Stimulated activated CD4-positive, alpha-beta T cell treated with anti-CD3 and anti-CD28 coated beads, TNF-alpha, amount 100 ng/mL, for 48 hours (primary cell): Measurements from ENCODE around the gene LCN2.
"Not testable (repeated sequence)": the region's sequence is repeated elsewhere in the genome, so short reads cannot be mapped to it uniquely, and the experiment has no call there.

Experiments used
- DNase-seq, 3 donors: peaks; one replicate each; pipeline ENCODE4 v3.0.0-alpha.2; 2020; ENCODE audit warnings: low read depth in 3 of 3

Gene LCN2

DNA sequence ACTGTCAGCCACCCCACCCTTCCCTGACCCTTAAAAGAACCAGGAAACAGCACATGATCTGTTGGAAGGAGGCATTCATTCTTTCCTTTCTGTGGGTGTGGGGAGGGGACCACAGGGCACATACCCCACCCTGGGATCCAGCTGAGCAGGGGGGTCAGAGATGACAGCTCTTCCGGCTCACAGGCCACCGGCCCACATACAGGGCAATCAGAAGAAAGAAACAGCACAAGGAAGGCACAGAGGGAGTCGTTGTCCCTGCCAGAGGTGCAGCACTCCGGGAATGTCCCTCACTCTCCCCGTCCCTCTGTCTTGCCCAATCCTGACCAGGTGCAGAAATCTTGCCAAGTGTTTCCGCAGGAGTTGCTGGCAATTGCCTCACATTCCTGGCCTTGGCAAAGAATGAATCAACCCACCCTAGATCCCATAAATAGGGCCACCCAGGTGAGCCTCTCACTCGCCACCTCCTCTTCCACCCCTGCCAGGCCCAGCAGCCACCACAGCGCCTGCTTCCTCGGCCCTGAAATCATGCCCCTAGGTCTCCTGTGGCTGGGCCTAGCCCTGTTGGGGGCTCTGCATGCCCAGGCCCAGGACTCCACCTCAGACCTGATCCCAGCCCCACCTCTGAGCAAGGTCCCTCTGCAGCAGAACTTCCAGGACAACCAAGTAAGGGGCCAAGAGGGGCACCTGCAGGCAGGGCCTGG is at the start of gene LCN2:
Gene LCN2 (plus strand): TSS at position 453 of the 701 bp plus-strand sequence. CDS start 73 bp downstream, at position 526.
- no peak for DNase-seq

DNA sequence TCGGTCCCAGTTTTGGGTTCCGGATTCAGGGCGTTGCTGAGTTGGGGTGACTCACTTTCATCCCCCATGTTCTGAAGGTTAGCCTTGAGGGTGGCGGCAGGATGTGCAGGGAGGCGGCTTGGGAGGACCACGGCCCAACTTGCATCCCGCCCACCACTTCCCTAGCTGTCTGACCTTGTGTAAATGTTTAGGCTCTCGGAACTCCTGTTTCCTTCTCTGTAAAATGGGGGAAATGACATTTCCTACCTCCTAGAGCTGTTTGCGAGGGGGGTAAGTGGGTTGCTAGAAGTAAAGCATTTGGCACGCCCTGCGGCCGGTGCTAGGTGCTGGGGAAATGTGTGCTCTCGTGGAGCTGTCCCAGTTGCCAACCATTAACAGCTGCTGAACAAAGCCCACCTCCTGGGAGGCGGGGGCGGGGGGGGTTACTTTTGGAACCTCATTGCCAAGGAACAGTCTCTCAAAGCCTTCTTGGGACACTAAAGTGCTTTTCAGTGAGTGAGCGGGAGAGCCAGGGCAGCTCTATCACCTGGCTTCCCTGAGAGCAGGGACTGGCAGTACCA is 49.2 kb upstream of the LCN2 start:
- DNase-seq, result no peak

DNA sequence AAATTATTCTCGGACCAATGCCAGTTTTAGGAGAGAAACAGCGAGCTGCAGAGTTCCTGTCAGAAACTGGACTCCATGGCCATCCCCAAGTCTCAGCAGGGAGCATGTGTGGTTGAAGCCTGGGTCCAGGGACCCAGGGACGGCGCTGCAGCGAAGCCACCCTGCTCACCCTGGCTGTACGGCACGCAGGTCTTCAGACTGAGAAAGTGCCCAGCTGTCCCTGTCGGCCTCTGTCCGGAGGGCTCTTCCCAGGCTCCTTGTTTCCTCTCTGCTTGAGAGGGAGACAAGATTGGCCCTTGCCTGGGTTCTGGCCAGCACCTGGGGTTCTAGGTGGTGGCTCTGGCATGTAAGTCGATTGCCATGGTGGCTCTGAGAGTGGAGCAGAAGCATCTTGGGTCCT is 48.7 kb upstream of the LCN2 start:
- DNase-seq, result no peak

DNA sequence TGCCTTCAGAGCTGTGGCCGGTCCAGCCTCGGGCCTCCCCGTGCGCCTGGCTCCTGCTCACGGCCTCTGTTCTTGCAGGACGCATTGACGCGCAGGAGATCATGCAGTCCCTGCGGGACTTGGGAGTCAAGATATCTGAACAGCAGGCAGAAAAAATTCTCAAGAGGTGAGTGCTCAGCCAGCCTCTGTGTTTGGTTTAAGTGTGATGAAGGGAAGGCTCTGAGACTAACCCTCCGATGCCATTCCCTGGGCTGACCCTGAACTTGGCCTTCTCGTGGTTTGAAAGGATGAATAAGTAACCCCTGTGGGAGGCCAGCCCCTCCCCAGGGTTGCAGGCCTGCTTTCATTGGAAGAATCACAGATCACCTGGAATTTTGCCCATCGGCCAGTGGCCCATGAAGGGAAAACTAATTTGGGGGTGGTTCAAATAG is 48.0 kb upstream of the LCN2 start:
- no peak for DNase-seq

DNA sequence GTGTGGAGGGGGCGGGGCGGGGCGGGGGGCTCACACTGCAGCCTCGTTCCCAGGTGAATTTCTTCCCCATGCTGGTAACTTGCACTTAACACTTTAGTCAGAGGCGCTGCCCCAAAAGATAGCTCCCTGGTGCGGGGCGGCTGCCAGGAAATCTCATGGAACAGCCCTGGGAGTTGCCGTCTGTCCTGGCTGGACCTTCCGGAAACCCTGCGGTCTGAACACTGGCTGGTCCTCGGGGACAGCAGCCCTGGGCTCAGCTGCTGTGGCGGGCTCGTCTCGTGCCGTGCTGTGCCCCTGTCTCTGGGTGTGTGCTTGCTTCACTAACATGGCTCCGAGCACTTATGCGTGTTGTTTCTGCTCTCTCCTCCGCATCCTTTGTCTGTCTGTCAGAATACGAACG is 47.6 kb upstream of the LCN2 start:
- DNase-seq, result no peak

DNA sequence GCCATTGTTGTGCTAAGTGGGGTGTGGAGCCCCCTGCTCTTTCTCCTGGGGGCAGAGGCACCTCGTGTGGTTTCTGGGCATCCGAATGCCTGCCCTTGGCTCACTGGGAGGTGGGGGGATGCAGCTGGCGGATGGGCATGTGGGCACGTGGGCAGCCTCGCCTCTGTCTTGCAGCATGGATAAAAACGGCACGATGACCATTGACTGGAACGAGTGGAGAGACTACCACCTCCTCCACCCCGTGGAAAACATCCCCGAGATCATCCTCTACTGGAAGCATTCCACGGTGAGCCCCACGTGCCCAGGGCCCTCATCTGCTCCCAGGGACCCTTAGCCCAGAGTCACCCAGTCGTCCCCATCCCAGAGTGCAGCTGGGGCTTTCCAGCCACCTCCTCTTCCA is 47.1 kb upstream of the LCN2 start:
- no peak for DNase-seq

DNA sequence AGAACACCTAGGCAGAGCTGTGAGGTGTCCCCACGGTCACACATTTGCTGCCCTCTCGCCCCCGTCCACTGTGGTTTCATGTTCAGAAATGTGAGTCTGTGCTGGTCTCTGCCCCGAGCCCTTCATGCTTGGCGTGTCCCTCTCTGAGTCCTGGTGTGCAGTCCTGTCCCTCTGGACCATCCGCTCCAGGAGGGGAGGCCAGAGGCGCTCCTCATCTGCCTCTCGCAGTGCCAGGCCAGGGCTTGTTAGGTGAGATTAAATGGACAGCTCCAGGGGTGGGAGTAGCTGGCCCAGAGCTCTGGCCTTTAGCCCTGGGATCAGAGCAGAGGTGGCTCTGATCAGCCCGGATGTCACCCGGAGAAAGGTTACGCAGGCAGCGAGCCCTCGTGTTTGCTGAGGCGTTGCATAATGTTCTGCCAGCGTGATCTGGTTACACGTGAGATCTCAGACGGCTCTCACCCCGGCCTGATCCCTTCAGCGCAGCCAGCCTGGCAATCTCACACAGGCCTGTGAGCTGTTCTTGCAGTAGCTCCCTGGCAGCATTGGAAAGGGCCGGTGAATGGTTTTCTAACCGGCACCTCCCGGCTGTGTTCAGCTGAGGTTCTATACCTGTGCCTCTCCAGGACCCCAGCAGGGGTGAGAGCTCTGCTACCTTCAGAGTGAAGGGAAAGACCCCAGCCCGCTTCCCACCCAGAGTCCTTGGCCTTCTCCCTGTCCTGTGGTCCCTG is 46.2 kb upstream of the LCN2 start:
- no peak for DNase-seq

DNA sequence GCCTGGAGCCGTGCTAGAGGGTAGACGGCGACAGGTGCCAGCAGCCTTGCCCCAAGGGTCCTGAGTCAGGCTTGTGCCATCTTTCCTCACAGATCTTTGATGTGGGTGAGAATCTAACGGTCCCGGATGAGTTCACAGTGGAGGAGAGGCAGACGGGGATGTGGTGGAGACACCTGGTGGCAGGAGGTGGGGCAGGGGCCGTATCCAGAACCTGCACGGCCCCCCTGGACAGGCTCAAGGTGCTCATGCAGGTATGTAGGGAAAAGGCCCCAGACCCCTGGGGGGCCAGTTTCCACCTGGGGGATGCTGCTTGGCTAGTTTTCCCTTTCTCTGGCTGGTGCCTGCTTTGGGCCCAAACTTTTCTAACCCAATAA is 45.7 kb upstream of the LCN2 start:
- peak in 1 of 3 donors; percentile 34 for DNase-seq

DNA sequence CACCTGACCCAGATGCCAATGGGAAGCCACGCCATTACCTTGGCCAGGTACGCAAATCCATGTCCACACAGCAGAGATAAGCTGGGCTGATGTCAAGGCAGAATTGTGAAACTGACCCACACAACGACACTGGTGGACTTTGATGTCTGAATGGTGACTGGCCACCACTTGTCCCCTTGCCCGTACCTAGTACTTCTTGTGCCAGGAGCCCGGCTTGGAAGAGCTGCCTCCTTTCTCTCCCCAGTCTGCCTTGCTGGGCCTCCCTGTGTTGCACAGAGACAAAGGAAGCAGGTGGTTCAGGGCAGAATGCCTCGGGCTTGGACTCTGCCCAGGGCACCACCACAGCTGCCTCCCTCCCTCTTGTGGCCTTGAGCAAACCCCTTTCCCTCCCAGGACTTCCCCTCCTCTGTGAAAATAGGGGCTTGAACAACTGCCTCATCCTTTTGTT is 45.1 kb upstream of the LCN2 start:
- no peak for DNase-seq

DNA sequence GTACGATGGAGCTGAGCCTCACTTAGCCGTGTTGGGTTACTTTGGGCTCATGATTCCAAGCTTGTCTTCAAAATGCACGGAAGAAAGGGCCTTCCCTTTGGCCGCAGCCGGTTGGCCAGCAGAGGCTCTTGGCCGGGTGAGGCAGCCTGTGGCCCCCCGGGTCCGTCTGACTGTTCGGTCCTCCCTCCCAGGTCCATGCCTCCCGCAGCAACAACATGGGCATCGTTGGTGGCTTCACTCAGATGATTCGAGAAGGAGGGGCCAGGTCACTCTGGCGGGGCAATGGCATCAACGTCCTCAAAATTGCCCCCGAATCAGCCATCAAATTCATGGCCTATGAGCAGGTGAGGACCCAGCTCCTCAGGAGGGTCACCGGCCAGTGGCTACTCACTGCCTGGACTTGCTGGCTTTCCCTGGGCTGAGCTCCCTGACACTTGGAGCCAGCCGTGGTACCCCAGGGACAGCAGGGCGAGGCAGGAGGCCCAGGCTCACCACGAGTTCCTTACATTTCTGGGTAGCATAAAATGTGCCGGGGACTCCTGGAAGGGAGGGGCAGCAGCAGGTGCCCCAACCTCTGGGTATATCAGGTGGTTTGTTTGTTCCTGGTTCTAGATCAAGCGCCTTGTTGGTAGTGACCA is 43.6 kb upstream of the LCN2 start:
- no peak for DNase-seq

DNA sequence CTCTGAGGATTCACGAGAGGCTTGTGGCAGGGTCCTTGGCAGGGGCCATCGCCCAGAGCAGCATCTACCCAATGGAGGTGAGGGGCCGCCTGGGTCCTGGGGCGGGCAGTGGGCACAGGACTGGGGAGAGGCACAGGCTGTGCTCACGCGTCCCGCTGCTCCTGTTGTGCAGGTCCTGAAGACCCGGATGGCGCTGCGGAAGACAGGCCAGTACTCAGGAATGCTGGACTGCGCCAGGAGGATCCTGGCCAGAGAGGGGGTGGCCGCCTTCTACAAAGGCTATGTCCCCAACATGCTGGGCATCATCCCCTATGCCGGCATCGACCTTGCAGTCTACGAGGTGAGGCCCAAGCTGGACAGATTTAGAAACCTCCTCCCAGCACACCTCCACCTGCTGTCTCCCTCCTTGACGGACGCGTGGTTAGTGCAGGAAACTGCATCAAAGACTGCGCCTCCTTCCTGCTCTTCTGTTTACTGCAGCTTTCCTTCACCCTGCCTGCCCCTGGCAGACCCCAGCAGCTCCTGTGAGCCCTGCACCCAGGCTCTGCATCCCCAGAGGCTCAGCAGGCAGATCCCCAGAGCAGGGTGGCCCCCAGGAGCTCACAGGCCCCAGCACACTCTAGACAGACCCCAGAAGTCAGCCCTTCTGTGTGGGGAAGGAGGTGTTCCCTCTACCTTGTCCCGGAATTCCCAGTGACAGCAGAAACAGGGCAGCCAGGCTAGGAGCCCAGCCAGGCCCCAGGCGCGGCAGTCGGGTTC is 42.9 kb upstream of the LCN2 start:
- no peak for DNase-seq

DNA sequence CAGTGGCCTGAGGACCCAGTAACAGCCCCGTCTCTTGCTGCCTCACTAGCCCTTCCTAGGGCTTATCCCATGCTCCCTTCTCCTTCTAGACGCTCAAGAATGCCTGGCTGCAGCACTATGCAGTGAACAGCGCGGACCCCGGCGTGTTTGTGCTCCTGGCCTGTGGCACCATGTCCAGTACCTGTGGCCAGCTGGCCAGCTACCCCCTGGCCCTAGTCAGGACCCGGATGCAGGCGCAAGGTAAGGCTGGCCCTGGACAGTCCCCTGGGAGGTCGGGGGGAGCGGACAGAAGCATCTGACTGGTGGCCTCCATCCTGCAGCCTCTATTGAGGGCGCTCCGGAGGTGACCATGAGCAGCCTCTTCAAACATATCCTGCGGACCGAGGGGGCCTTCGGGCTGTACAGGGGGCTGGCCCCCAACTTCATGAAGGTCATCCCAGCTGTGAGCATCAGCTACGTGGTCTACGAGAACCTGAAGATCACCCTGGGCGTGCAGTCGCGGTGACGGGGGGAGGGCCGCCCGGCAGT is 42.2 kb upstream of the LCN2 start:
- no peak for DNase-seq

DNA sequence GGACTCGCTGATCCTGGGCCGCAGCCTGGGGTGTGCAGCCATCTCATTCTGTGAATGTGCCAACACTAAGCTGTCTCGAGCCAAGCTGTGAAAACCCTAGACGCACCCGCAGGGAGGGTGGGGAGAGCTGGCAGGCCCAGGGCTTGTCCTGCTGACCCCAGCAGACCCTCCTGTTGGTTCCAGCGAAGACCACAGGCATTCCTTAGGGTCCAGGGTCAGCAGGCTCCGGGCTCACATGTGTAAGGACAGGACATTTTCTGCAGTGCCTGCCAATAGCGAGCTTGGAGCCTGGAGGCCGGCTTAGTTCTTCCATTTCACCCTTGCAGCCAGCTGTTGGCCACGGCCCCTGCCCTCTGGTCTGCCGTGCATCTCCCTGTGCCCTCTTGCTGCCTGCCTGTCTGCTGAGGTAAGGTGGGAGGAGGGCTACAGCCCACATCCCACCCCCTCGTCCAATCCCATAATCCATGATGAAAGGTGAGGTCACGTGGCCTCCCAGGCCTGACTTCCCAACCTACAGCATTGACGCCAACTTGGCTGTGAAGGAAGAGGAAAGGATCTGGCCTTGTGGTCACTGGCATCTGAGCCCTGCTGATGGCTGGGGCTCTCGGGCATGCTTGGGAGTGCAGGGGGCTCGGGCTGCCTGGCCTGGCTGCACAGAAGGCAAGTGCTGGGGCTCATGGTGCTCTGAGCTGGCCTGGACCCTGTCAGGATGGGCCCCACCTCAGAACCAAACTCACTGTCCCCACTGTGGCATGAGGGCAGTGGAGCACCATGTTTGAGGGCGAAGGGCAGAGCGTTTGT is 41.6 kb upstream of the LCN2 start:
- no peak for DNase-seq

DNA sequence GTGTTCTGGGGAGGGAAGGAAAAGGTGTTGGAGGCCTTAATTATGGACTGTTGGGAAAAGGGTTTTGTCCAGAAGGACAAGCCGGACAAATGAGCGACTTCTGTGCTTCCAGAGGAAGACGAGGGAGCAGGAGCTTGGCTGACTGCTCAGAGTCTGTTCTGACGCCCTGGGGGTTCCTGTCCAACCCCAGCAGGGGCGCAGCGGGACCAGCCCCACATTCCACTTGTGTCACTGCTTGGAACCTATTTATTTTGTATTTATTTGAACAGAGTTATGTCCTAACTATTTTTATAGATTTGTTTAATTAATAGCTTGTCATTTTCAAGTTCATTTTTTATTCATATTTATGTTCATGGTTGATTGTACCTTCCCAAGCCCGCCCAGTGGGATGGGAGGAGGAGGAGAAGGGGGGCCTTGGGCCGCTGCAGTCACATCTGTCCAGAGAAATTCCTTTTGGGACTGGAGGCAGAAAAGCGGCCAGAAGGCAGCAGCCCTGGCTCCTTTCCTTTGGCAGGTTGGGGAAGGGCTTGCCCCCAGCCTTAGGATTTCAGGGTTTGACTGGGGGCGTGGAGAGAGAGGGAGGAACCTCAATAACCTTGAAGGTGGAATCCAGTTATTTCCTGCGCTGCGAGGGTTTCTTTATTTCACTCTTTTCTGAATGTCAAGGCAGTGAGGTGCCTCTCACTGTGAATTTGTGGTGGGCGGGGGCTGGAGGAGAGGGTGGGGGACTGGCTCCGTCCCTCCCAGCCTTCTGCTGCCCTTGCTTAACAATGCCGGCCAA is 40.8 kb upstream of the LCN2 start:
- no peak for DNase-seq

DNA sequence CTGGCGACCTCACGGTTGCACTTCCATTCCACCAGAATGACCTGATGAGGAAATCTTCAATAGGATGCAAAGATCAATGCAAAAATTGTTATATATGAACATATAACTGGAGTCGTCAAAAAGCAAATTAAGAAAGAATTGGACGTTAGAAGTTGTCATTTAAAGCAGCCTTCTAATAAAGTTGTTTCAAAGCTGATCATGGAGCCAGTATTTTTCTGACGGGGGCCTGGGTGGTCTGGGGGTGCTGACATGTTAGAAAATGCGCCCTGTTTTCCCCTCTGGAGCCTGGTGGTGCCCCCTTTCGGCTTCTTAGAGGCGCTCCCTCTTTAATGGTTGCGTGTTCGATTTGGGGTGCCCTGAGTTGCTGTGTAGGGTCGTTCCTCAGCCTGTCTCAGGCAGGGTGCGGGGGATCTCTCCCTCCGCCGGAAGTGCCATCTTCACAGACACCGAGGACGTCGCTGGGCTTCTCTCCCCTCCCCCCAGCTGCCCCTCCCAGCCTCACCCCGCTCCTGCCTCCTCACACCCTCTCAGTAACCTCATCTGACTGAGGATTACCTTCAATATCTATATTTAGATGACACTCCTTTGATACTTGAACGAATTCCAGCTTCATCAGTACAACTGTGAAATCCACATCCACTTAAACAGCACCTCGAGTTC is 40.1 kb upstream of the LCN2 start:
- no peak for DNase-seq

DNA sequence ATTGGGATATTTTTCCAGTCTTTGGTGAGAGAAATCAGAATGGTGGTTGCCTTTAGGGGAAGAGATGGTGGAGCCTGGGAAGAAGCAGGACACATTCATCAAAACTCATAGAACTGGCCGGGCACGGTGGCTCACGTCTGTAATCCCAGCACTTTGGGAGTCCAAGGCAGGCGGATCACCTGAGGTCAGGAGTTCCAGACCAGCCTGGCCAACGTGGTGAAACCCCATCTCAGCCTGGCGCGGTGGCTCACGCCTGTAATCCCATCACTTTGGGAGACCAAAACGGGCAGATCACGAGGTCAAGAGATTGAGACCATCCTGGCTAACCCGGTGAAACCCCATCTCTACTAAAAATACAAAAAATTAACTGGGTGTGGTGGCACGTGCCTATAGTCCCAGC is 37.5 kb upstream of the LCN2 start:
- DNase-seq, result not testable (repeated sequence)

DNA sequence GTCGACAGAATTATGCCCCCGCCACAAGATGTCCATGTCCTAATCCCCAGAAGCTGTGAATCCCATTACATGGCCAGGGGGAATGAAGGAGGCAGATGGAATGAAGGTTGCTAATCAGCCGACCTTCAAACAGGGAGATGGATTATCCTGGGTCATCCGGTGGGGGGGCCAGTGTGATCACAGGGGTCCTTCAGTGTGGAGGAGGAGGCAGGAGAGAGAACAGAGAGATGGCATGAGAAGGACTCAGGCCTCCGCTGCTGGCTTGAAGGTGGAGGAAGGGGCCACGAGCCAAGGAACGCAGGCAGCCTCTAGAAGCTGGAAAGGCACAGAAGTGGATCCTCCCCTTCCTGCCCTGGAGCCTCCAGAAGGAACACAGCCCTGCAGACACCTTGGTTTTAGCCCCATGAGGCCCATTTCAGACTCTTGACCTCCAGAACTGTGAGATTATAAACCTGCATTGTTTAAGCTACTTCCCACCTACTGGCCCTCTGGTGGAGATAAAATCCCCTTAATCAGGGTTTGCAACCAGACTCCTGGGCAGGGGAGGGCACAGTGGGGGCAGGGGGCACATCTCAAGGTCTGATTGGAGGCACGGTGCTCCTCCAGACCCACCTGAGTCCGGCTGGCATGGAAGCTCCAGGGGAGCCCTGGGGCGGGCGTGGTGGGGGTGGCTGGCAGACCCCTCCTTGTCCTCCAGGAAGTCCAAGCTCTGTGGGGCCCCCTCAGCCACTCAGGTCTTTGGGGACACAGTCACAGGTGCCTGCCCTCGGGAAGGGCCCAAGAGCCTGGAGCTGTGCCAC is 35.5 kb upstream of the LCN2 start:
- no peak for DNase-seq

DNA sequence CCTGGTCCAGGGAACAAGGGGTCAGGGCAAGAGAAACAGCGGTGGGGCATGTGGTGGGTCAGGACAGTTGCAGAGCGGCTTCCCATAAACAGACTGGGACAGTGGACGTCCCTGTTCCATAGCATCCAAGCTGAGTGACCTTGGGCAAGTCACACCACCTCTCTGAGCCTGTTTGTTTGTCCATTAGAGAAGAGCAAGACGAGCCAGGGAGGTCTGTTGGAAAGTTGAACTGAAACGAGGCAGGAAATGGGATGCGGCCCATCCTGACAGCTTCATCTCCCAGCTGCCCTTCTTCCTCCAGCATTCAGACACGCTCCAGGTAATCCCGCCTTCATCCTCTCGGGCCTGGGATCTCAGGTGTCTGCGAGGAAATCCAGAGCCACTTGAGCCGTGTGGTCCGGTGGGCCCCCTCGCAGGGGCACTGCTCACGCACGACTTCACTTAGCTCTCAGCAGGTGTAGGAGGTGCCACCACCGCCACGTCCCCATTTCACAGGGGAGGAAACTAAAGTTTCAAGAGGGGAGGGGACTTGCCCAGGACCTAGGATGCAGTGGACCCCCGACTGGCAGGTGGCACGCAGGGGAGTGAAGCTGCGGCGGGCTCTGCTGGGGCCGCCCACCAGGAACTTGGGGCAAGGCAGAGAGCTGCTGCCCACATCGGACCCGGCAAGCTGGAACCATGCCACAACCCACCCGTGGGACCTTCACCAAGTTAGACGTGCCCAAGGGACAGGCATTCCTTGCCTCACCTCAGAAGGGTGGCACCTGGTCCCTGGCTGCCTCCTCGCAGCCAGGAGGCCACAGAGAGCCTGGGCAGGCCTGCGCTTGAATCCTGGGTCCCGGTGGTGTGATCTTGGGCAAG is 34.7 kb upstream of the LCN2 start:
- DNase-seq, result no peak
